H9 (cell line): ENCODE data around the gene ZC3H18. TPM values are rescaled to one million over a fixed set of nuclear protein-coding genes. Genes with fewer than 3 reads are reported as not detected.

Experiments used
- DNase-seq: peaks from one replicate; pipeline ENCODE4 v3.0.0-alpha.2; 2017
- H2AFZ ChIP-seq: one replicate; pipeline ENCODE4 v1.6.1; 2013; ENCODE audit warnings: mild to moderate bottlenecking, low read length, control low read depth, moderate library complexity
- H2AK5ac ChIP-seq: 2 replicates; pipeline ENCODE4 v1.6.1; 2013; ENCODE audit warnings: low read length, control low read depth, mixed read lengths; ENCODE audit not compliant: insufficient read length
- H2BK120ac ChIP-seq: one replicate; pipeline ENCODE4 v1.6.1; 2013; ENCODE audit warnings: low read depth, mild to moderate bottlenecking, low read length, control low read depth, inconsistent platforms; ENCODE audit not compliant: poor library complexity, severe bottlenecking
- H2BK12ac ChIP-seq: 2 replicates; pipeline ENCODE4 v1.6.1; 2013; ENCODE audit warnings: low read length, control low read depth, mixed read lengths, low read depth; ENCODE audit not compliant: insufficient read length
- H2BK15ac ChIP-seq: 2 replicates; pipeline ENCODE4 v1.6.1; 2013; ENCODE audit warnings: low read depth, low read length, control low read depth
- H2BK20ac ChIP-seq: one replicate; pipeline ENCODE4 v1.6.1; 2013; ENCODE audit warnings: low read depth, mild to moderate bottlenecking, low read length, control low read depth, inconsistent platforms; ENCODE audit not compliant: poor library complexity, severe bottlenecking
- H2BK5ac ChIP-seq: 2 replicates; pipeline ENCODE4 v1.6.1; 2013; ENCODE audit warnings: low read length, control low read depth, mixed read lengths; ENCODE audit not compliant: insufficient read length
- H3K14ac ChIP-seq: 2 replicates; pipeline ENCODE4 v1.6.1; 2013; ENCODE audit warnings: low read length, control low read depth; ENCODE audit not compliant: insufficient read depth
- H3K18ac ChIP-seq: 2 replicates; pipeline ENCODE4 v1.6.1; 2013; ENCODE audit warnings: low read depth, mild to moderate bottlenecking, mixed read lengths, low read length, control low read depth; ENCODE audit not compliant: insufficient read length
- H3K23ac ChIP-seq: 2 replicates; pipeline ENCODE4 v1.6.1; 2013; ENCODE audit warnings: low read length, control low read depth, mixed read lengths, low read depth; ENCODE audit not compliant: insufficient read length
- H3K23me2 ChIP-seq: 2 replicates; pipeline ENCODE4 v1.6.1; 2013; ENCODE audit warnings: low read depth, mild to moderate bottlenecking, mixed read lengths, low read length, control low read depth; ENCODE audit not compliant: insufficient read length, poor library complexity, severe bottlenecking
- H3K27ac ChIP-seq: 2 replicates; pipeline ENCODE4 v1.5.1; 2013; ENCODE audit warnings: low read length, control low read depth, mixed read lengths, low read depth; ENCODE audit not compliant: insufficient read length
- H3K27me3 ChIP-seq: 2 replicates; pipeline ENCODE4 v1.6.1; 2013; ENCODE audit warnings: low read length, control low read depth, inconsistent platforms; ENCODE audit not compliant: insufficient read depth
- H3K4ac ChIP-seq: 2 replicates; pipeline ENCODE4 v1.6.1; 2013; ENCODE audit warnings: low read depth, mild to moderate bottlenecking, control low read depth, inconsistent platforms, low read length, moderate library complexity
- H3K4me1 ChIP-seq: 2 replicates; pipeline ENCODE4 v1.6.1; 2013; ENCODE audit warnings: low read length, control low read depth, inconsistent platforms; ENCODE audit not compliant: insufficient read depth
- H3K4me2 ChIP-seq: 2 replicates; pipeline ENCODE4 v1.6.1; 2013; ENCODE audit warnings: low read length, control low read depth, mixed read lengths; ENCODE audit not compliant: insufficient read length, insufficient read depth
- H3K56ac ChIP-seq: 2 replicates; pipeline ENCODE4 v1.6.1; 2013; ENCODE audit warnings: low read depth, mild to moderate bottlenecking, mixed read lengths, low read length, control low read depth; ENCODE audit not compliant: insufficient read length
- H3K79me1 ChIP-seq: 2 replicates; pipeline ENCODE4 v1.6.1; 2013; ENCODE audit warnings: low read depth, mild to moderate bottlenecking, moderate library complexity, low read length, control low read depth, inconsistent platforms; ENCODE audit not compliant: insufficient read depth, poor library complexity, severe bottlenecking
- H3K79me2 ChIP-seq: 2 replicates; pipeline ENCODE4 v1.6.1; 2013; ENCODE audit warnings: low read length, control low read depth, inconsistent platforms; ENCODE audit not compliant: insufficient read depth
- H3K9ac ChIP-seq: 2 replicates; pipeline ENCODE4 v1.6.1; 2013; ENCODE audit warnings: low read length, control low read depth, mixed read lengths; ENCODE audit not compliant: insufficient read length; ENCODE audit errors: extremely low read depth
- H3K9me3 ChIP-seq: one replicate; pipeline ENCODE4 v1.6.1; 2013; ENCODE audit warnings: low read depth, low read length, inconsistent platforms; ENCODE audit not compliant: control insufficient read depth
- H3T11ph ChIP-seq: one replicate; pipeline ENCODE4 v1.6.1; 2013; ENCODE audit warnings: mild to moderate bottlenecking, low read length, control low read depth, inconsistent platforms
- H4K20me1 ChIP-seq: one replicate; pipeline ENCODE4 v1.6.1; 2013; ENCODE audit not compliant: control insufficient read depth, insufficient read length, insufficient read depth
- H4K5ac ChIP-seq: 2 replicates; pipeline ENCODE4 v1.6.1; 2013; ENCODE audit warnings: low read depth, mild to moderate bottlenecking, mixed read lengths, low read length, control low read depth; ENCODE audit not compliant: insufficient read length
- H4K8ac ChIP-seq: replicated peaks from 2 replicates; pipeline ENCODE4 v1.6.1; 2013; ENCODE audit warnings: low read length, control low read depth, mixed read lengths, low read depth; ENCODE audit not compliant: insufficient read length
- H4K91ac ChIP-seq: 2 replicates; pipeline ENCODE4 v1.6.1; 2013; ENCODE audit warnings: low read depth, mild to moderate bottlenecking, moderate library complexity, mixed read lengths, low read length, control low read depth; ENCODE audit not compliant: insufficient read length
- H3K27ac Mint-ChIP-seq, 3 experiments: 2 replicates in 2 of 3; 3 replicates in 1 of 3; pipeline ENCODE4 v1.8.0; 2020 to 2021; ENCODE audit warnings: mixed read lengths in 3 of 3, mild to moderate bottlenecking in 1 of 3, moderate library complexity in 1 of 3
- H3K27me3 Mint-ChIP-seq: 2 replicates; pipeline ENCODE4 v1.8.0; 2021; ENCODE audit warnings: low read depth, mild to moderate bottlenecking, moderate library complexity, mixed read lengths
- H3K36me3 Mint-ChIP-seq, 3 experiments: 2 replicates in 2 of 3; 3 replicates in 1 of 3; pipeline ENCODE4 v1.8.0; 2020 to 2021; ENCODE audit warnings: low read depth in 3 of 3, mixed read lengths in 3 of 3; ENCODE audit not compliant: insufficient read depth in 1 of 3
- H3K4me1 Mint-ChIP-seq, 2 experiments: 2 replicates each; pipeline ENCODE4 v1.8.0; 2020; ENCODE audit warnings: mixed read lengths in 2 of 2
- H3K4me3 Mint-ChIP-seq, 2 experiments: 2 replicates in 1 of 2; 3 replicates in 1 of 2; pipeline ENCODE4 v1.8.0; 2020 to 2021; ENCODE audit warnings: mild to moderate bottlenecking in 2 of 2, mixed read lengths in 2 of 2, moderate library complexity in 1 of 2
- H3K9me3 Mint-ChIP-seq, 2 experiments: 2 replicates in 1 of 2; 3 replicates in 1 of 2; pipeline ENCODE4 v1.8.0; 2020; ENCODE audit warnings: mild to moderate bottlenecking in 2 of 2, mixed read lengths in 2 of 2, moderate library complexity in 1 of 2
- WGBS: extraction: QIAGEN DNeasy Blood & Tissue Kit; methylation state at CpG from one replicate; pipeline ENCODE4 v1.1.7; 2013; ENCODE audit warnings: missing lambda C conversion rate, low lambda C conversion rate, mixed read lengths; ENCODE audit not compliant: insufficient read length; ENCODE audit errors: extremely low coverage; 5-methylcytosine and 5-hydroxymethylcytosine counted together
- total RNA-seq: library from RNA; stranded (reverse); gene quantifications from 2 replicates; pipeline ENCODE4 v1.2.1, GENCODE V29; 2021
- TF ChIP-seq, protein P1 (sequence below): fragments of 200-600 bp; sonication (generic); conservative IDR thresholded peaks from 3 replicates; pipeline ENCODE4 v1.8.0; 2021; ENCODE audit warnings: antibody characterized with exemption, mild to moderate bottlenecking

Gene ZC3H18
- total RNA-seq, 1 experiment from 2014 or later: 69.7 TPM

DNA sequence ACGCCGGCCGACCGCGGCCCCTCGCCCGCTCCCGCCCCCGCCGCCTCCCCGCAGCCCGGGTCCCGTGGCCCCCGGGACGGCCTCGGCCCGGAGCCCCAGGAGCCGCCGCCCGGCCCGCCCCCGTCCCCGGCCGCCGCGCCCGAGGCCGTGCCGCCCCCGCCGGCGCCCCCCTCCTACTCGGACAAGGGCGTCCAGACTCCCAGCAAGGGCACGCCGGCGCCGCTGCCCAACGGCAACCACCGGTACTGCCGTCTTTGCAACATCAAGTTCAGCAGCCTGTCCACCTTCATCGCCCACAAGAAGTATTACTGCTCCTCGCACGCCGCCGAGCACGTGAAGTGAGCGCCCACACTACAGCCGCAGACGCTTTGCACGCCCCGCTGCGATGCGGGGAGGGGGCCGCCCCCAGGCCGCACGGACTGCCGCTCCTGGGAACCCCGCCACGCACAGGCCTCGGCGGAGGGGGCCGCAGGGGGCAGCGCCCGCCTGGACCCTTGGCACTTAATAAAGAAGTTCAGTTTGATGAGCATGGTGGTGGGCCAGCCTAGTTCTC is 35.5 kb upstream of the ZC3H18 start:
- no peaks in the 10 kb centered on the region for H3K79me1 ChIP-seq
- no peak overlapping the region for H3K4ac ChIP-seq
- H2AFZ ChIP-seq: no peak overlapping the region
- Mint-ChIP-seq H3K9me3 (no peaks in the 10 kb centered on the region), H3K27me3 (peaks cover 19% of the 10 kb centered on the region), H3K4me3 (peak overlapping the region; percentile 73 to 86), H3K27ac (no peak overlapping the region), H3K4me1 (peaks cover 2 to 29% of the 10 kb centered on the region in 2 experiments), H3K36me3 (peaks cover 4 to 10% (median 5%) of the 10 kb centered on the region in 3 experiments; a peak in 6 of 7 replicates)
- no peak overlapping the region for H3K9ac ChIP-seq
- H4K91ac ChIP-seq: no peak overlapping the region
- no peak overlapping the region for H3K23ac ChIP-seq
- no peak overlapping the region for H2BK5ac ChIP-seq
- no peaks in the 10 kb centered on the region for H4K20me1 ChIP-seq
- H3T11ph ChIP-seq: no peak overlapping the region
- H3K79me2 ChIP-seq: no peaks in the 10 kb centered on the region
- no peak overlapping the region for H3K56ac ChIP-seq
- H3K27me3 ChIP-seq: no peaks in the 10 kb centered on the region
- no peak overlapping the region for H2BK15ac ChIP-seq
- H3K4me1 ChIP-seq: no peaks in the 10 kb centered on the region
- WGBS: no CpG with 5 or more reads among the region's 65 CpGs
- H3K23me2 ChIP-seq: peaks cover 7% of the 10 kb centered on the region
- no peak overlapping the region for H3K18ac ChIP-seq
- H3K9me3 ChIP-seq: no peaks in the 10 kb centered on the region
- no peak overlapping the region for H2BK20ac ChIP-seq
- no peak for DNase-seq
- H3K27ac ChIP-seq: no peak overlapping the region
- peak overlapping the region; percentile 59 for H3K4me2 ChIP-seq
- H2AK5ac ChIP-seq: no peak overlapping the region
- H4K5ac ChIP-seq: no peak overlapping the region
- no peak overlapping the region for H4K8ac ChIP-seq
- H2BK12ac ChIP-seq: no peak overlapping the region
- no peak overlapping the region; the same call in 1 of the 2 replicates for H3K14ac ChIP-seq
- H2BK120ac ChIP-seq: no peak overlapping the region
- TF ChIP-seq, protein P1, sequence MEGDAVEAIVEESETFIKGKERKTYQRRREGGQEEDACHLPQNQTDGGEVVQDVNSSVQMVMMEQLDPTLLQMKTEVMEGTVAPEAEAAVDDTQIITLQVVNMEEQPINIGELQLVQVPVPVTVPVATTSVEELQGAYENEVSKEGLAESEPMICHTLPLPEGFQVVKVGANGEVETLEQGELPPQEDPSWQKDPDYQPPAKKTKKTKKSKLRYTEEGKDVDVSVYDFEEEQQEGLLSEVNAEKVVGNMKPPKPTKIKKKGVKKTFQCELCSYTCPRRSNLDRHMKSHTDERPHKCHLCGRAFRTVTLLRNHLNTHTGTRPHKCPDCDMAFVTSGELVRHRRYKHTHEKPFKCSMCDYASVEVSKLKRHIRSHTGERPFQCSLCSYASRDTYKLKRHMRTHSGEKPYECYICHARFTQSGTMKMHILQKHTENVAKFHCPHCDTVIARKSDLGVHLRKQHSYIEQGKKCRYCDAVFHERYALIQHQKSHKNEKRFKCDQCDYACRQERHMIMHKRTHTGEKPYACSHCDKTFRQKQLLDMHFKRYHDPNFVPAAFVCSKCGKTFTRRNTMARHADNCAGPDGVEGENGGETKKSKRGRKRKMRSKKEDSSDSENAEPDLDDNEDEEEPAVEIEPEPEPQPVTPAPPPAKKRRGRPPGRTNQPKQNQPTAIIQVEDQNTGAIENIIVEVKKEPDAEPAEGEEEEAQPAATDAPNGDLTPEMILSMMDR: no peak
